Caco-2 (cell line): ENCODE data around the gene CDK17. TPM values are rescaled to one million over a fixed set of nuclear protein-coding genes. Genes with fewer than 3 reads are reported as not detected.
"Not testable (repeated sequence)": the region's sequence is repeated elsewhere in the genome, so short reads cannot be mapped to it uniquely, and the experiment has no call there.

Experiments used
- BruUV-seq: library from RNA; stranded (reverse); fragments of 400-500 nt; replicated peaks from 2 replicates; lab custom pipeline; 2021; lab: Mats Ljungman, UMichigan
- CTCF ChIA-PET: fragments of 300-600 bp; sonication (Branson Sonifier 250); formaldehyde crosslinking; loops from one replicate; lab custom pipeline; 2022; ENCODE audit warnings: antibody characterized with exemption; lab: Charles Lee
- POLR2A ChIA-PET: fragments of 300-600 bp; sonication (Branson Sonifier 250); formaldehyde crosslinking; loops from one replicate; lab custom pipeline; 2022; ENCODE audit warnings: antibody characterized with exemption; lab: Charles Lee
- DNase-seq, 2 experiments: peaks; one replicate each; pipeline versions ENCODE4 v3.0.0 to v3.0.0-alpha.2; 2020 to 2022
- H3K27me3 ChIP-seq: replicated peaks from 2 replicates; pipeline ENCODE4 v1.6.0; 2011; ENCODE audit warnings: low read length; ENCODE audit not compliant: control insufficient read depth, insufficient read depth
- H3K36me3 ChIP-seq: 2 replicates; pipeline ENCODE4 v1.5.1; 2011; ENCODE audit warnings: low read length; ENCODE audit not compliant: control insufficient read depth, insufficient read depth
- H3K4me1 ChIP-seq: fragments of 250-450 bp; sonication (Bioruptor Pico); 2 replicates; pipeline ENCODE4 v1.5.1; 2020; ENCODE audit warnings: mild to moderate bottlenecking
- H3K4me3 ChIP-seq: 2 replicates; pipeline ENCODE4 v1.5.1; 2011; ENCODE audit warnings: low read depth, mild to moderate bottlenecking, control low read depth, low read length
- H3K9me3 ChIP-seq: fragments of 250-450 bp; sonication (Bioruptor Pico); 2 replicates; pipeline ENCODE4 v1.5.1; 2020; ENCODE audit warnings: mild to moderate bottlenecking, moderate library complexity
- H3K27ac Mint-ChIP-seq: one replicate; pipeline ENCODE4 v1.8.0; 2022; ENCODE audit warnings: mixed read lengths; ENCODE audit not compliant: unreplicated experiment
- H3K27me3 Mint-ChIP-seq: one replicate; pipeline ENCODE4 v1.8.0; 2022; ENCODE audit warnings: mixed read lengths; ENCODE audit not compliant: insufficient read depth, unreplicated experiment
- H3K36me3 Mint-ChIP-seq: one replicate; pipeline ENCODE4 v1.8.0; 2022; ENCODE audit warnings: mild to moderate bottlenecking, mixed read lengths; ENCODE audit not compliant: insufficient read depth, unreplicated experiment
- H3K4me1 Mint-ChIP-seq: one replicate; pipeline ENCODE4 v1.8.0; 2022; ENCODE audit warnings: low read depth, mixed read lengths; ENCODE audit not compliant: unreplicated experiment
- H3K4me3 Mint-ChIP-seq: one replicate; pipeline ENCODE4 v1.8.0; 2022; ENCODE audit warnings: mild to moderate bottlenecking, moderate library complexity, mixed read lengths; ENCODE audit not compliant: unreplicated experiment
- H3K9me3 Mint-ChIP-seq: one replicate; pipeline ENCODE4 v1.8.0; 2022; ENCODE audit warnings: mixed read lengths; ENCODE audit not compliant: unreplicated experiment
- CTCF ChIP-seq, 2 experiments: fragments of 200-600 bp in 1 of 2; IDR thresholded peaks; 1 replicate in 1 of 2; 2 replicates in 1 of 2; pipeline versions ENCODE4 v1.5.1 to v1.8.0; 2011 to 2022; ENCODE audit warnings: antibody characterized with exemption in 1 of 2, control low read depth in 1 of 2, inconsistent platforms in 1 of 2, low read depth in 1 of 2, low read length in 1 of 2, mild to moderate bottlenecking in 1 of 2, moderate library complexity in 1 of 2; ENCODE audit not compliant: insufficient read depth in 1 of 2, severe bottlenecking in 1 of 2, unreplicated experiment in 1 of 2
- intact Hi-C: fragments of 100-400 bp; cut with micrococcal nuclease; formaldehyde crosslinking; loops from one replicate; pipeline ENCODE4 v1.10.0; 2022; ENCODE audit not compliant: unreplicated experiment
- total RNA-seq: library from RNA; stranded (reverse); gene quantifications from 2 replicates; pipeline ENCODE4 v1.2.3, GENCODE V29; 2022

Gene CDK17
- total RNA-seq, 1 experiment from 2014 or later = 11.7 TPM

DNA sequence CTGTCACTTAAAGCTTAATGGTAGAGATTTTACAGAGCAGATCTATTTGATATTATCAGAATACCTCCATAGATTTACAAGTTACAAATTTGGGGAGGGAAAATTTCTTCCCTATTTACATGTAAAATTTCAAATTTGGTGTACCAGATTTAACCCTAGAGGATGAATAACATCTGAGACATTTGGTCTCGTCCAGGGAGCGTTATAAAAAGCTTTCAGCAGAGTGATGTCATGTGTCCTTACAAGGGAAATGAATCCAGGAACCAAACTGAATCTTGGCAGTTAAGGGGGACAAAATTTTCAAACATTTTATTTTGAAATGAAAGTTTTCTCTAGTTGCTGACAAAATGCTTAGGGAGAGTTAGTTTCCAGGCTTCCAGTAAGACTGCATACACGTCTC lies 4.5 kb upstream of the CDK17 start:
- POLR2A ChIA-PET = no interaction called here

GRCh38 chr12:96403870-96404269 lies 3.6 kb upstream of the CDK17 start:
- no peaks in the 10 kb centered on the region for H3K4me1 ChIP-seq
- H3K36me3 Mint-ChIP-seq = no peaks in the 10 kb centered on the region
- peaks cover 9% of the 10 kb centered on the region for H3K4me1 Mint-ChIP-seq
- intact Hi-C loops = no loop called here
- TF ChIP-seq CTCF (IDR thresholded peaks at IDR 0.05; ENCODE audit: insufficient read depth in 1 of 2, low read depth in 1 of 2, low read length in 1 of 2, severe bottlenecking in 1 of 2, unreplicated experiment in 1 of 2) = no peak
- no peak overlapping the region for H3K27ac Mint-ChIP-seq
- H3K27me3 Mint-ChIP-seq = peaks cover 3% of the 10 kb centered on the region
- no TSS peak for BruUV-seq
- POLR2A ChIA-PET = no interaction called here
- DNase-seq = no peak
- H3K36me3 ChIP-seq = no peaks in the 10 kb centered on the region
- H3K9me3 ChIP-seq = no peaks in the 10 kb centered on the region
- H3K9me3 Mint-ChIP-seq = no peaks in the 10 kb centered on the region
- no peak overlapping the region for H3K4me3 Mint-ChIP-seq
- H3K4me3 ChIP-seq = no peak overlapping the region
- no peaks in the 10 kb centered on the region for H3K27me3 ChIP-seq
- CTCF ChIA-PET = no interaction called here

More for the DNA sequence above, 4.5 kb upstream of the CDK17 start:
- Mint-ChIP-seq H3K36me3 (no peaks in the 10 kb centered on the region), H3K4me3 (no peak overlapping the region), H3K27ac (no peak overlapping the region), H3K9me3 (no peaks in the 10 kb centered on the region), H3K4me1 (peaks cover 8% of the 10 kb centered on the region), H3K27me3 (peaks cover 3% of the 10 kb centered on the region)
- Histone ChIP-seq H3K4me3 (no peak overlapping the region), H3K27me3 (no peaks in the 10 kb centered on the region), H3K4me1 (no peaks in the 10 kb centered on the region), H3K36me3 (no peaks in the 10 kb centered on the region), H3K9me3 (no peaks in the 10 kb centered on the region)
- CTCF ChIA-PET = no interaction called here
- no peak for DNase-seq
- TF ChIP-seq CTCF (IDR thresholded peaks at IDR 0.05; ENCODE audit: insufficient read depth in 1 of 2, low read depth in 1 of 2, low read length in 1 of 2, severe bottlenecking in 1 of 2, unreplicated experiment in 1 of 2) = no peak
- BruUV-seq = no TSS peak
- intact Hi-C loops = no loop called here

DNA sequence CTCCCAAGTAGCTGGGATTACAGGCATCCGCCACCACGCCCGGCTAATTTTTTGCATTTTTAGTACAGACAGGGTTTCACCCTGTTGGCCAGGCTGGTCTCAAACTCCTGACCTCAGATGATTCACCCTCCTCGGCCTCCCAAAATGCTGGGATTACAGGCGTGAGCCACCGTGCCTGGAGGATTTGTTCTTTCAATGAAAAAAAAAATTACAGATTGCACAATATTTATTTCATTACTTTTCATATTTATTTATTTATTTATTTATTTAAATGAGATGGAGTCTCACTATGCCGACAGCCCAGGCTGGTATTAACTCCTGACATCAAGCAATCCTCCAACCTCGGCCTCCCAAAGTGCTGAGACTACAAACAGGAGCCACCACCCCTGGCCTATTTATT lies 2.3 kb upstream of the CDK17 start:
- H3K9me3 ChIP-seq, H3K36me3 Mint-ChIP-seq, DNase-seq, H3K27me3 ChIP-seq, H3K4me3 Mint-ChIP-seq, POLR2A ChIA-PET, intact Hi-C loops, H3K27ac Mint-ChIP-seq, H3K9me3 Mint-ChIP-seq, BruUV-seq, H3K4me1 ChIP-seq, H3K27me3 Mint-ChIP-seq, H3K36me3 ChIP-seq, H3K4me3 ChIP-seq: not testable (repeated sequence)
- peaks cover 18% of the 10 kb centered on the region for H3K4me1 Mint-ChIP-seq
- CTCF ChIA-PET = interaction anchor here (1.3 kb wide), 1 partner anchor 14 kb away, joined by 4 read pairs; no protein-coding TSS in a partner anchor

DNA sequence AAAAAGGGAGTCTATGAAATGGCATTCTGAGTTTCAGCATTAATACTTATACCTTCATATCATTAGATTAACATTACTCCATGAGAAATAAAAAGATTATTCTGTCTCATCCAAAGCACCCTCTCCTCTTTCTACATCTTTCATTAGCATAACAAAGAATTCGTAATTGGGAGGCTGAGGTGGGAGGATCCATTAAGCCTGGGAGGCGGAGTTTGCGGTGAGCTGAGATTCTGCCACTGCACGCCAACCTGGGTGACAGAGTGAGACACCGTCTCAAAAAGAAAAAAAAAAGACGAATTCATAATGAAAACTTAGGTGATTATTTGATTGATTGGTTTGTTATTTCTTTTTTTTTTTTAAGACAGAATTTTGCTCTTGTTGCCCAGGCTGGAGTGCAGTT lies 1.8 kb upstream of the CDK17 start:
- BruUV-seq = no TSS peak
- Mint-ChIP-seq H3K27ac (no peak overlapping the region), H3K36me3 (peaks cover 5% of the 10 kb centered on the region), H3K4me3 (no peak overlapping the region), H3K4me1 (peaks cover 18% of the 10 kb centered on the region), H3K27me3 (peaks cover 3% of the 10 kb centered on the region), H3K9me3 (no peaks in the 10 kb centered on the region)
- Histone ChIP-seq H3K36me3 (no peaks in the 10 kb centered on the region), H3K27me3 (no peaks in the 10 kb centered on the region), H3K4me1 (0 out of 2 replicates have a peak, but pooled peaks cover 9% of the 10 kb centered on the region), H3K9me3 (no peaks in the 10 kb centered on the region), H3K4me3 (no peak overlapping the region)
- TF ChIP-seq CTCF (IDR thresholded peaks at IDR 0.05; ENCODE audit: insufficient read depth in 1 of 2, low read depth in 1 of 2, low read length in 1 of 2, severe bottlenecking in 1 of 2, unreplicated experiment in 1 of 2) = no peak
- CTCF ChIA-PET = interaction anchor here (0.6 to 1.3 kb wide), 2 partner anchors 14 to 160 kb away, joined by 3 to 4 read pairs; no protein-coding TSS in a partner anchor
- POLR2A ChIA-PET = no interaction called here
- DNase-seq = no peak
- intact Hi-C loops = no loop called here
